Measurements from ENCODE around the gene CENPA. TPM values are rescaled to one million over a fixed set of nuclear protein-coding genes. Genes with fewer than 3 reads are reported as not detected.

CENPA gene
- total and polyA plus RNA-seq, 2 of the 13 experiments (the other 11 are each of a cell fraction or from before 2014, with no cell fraction given): 28.5 to 38.5 TPM

- TF ChIP-seq ZNF589 (CRISPR knock-in tag; conservative IDR thresholded peaks at IDR 0.05) (peak; percentile 97), ADNP (CRISPR knock-in tag; IDR thresholded peaks at IDR 0.05) (no peak), NFKBIZ (CRISPR knock-in tag; IDR thresholded peaks at IDR 0.05) (0 out of 2 replicates have a peak, but pooled peaks have one; percentile 78), HBP1 (CRISPR knock-in tag; IDR thresholded peaks at IDR 0.05; ENCODE audit: low read depth) (peak; percentile 39; the same call in 1 of the 2 replicates), CREB1 (IDR thresholded peaks at IDR 0.05) (peak; percentile 94), CREB1 (CRISPR knock-in tag; IDR thresholded peaks at IDR 0.05) (peak; percentile 96), ZFP1 (CRISPR knock-in tag; IDR thresholded peaks at IDR 0.05) (peak; percentile 91), SP4 (CRISPR knock-in tag; IDR thresholded peaks at IDR 0.05) (peak; percentile 99), ZNF546 (CRISPR knock-in tag; conservative IDR thresholded peaks at IDR 0.05) (no peak), ZNF337 (CRISPR knock-in tag; IDR thresholded peaks at IDR 0.05; ENCODE audit: borderline replicate concordance, low read depth) (peak; percentile 85; the same call in 1 of the 2 replicates), HHEX (CRISPR knock-in tag; IDR thresholded peaks at IDR 0.05) (0 out of 2 replicates have a peak, but pooled peaks have one; percentile 11), GRHL1 (CRISPR knock-in tag; conservative IDR thresholded peaks at IDR 0.05) (peak; percentile 77; the same call in 1 of the 2 replicates), ZNF18 (CRISPR knock-in tag; IDR thresholded peaks at IDR 0.05; ENCODE audit: insufficient replicate concordance) (peak; percentile 95), MYNN (CRISPR knock-in tag; IDR thresholded peaks at IDR 0.05; ENCODE audit: low read depth) (peak; percentile 84; the same call in 1 of the 2 replicates), POLR2G (IDR thresholded peaks at IDR 0.05; ENCODE audit: low read depth, low read length) (peak; percentile 83), ZSCAN5A (CRISPR knock-in tag; IDR thresholded peaks at IDR 0.05; ENCODE audit: borderline replicate concordance) (peak; percentile 99), ZNF570 (CRISPR knock-in tag; IDR thresholded peaks at IDR 0.05; ENCODE audit: borderline replicate concordance) (0 out of 2 replicates have a peak, but pooled peaks have one; percentile 84), RCOR2 (CRISPR knock-in tag; IDR thresholded peaks at IDR 0.05) (0 out of 2 replicates have a peak, but pooled peaks have one; percentile 79), DBP (CRISPR knock-in tag; IDR thresholded peaks at IDR 0.05; ENCODE audit: not compliant biosample characterization) (peak; percentile 32), ZNF3 (CRISPR knock-in tag; IDR thresholded peaks at IDR 0.05) (0 out of 2 replicates have a peak, but pooled peaks have one; percentile 50), ZNF331 (CRISPR knock-in tag; IDR thresholded peaks at IDR 0.05) (peak; percentile 93)
Measured at GRCh38 chr2:26785431-26786206, at the start of gene CENPA (continued).

All from HepG2 (cell line).